Diencephalon (tissue), 1 donor: Measurements from ENCODE around the gene CD96. TPM values are rescaled to one million over a fixed set of nuclear protein-coding genes. Genes with fewer than 3 reads are reported as not detected.

Experiments
- total RNA-seq: library from RNA; depleted of rRNA; stranded (reverse); fragments of >200 nt; gene quantifications from one replicate; pipeline ENCODE4 v1.2.3, GENCODE V29; 2014

Gene CD96, protein sequence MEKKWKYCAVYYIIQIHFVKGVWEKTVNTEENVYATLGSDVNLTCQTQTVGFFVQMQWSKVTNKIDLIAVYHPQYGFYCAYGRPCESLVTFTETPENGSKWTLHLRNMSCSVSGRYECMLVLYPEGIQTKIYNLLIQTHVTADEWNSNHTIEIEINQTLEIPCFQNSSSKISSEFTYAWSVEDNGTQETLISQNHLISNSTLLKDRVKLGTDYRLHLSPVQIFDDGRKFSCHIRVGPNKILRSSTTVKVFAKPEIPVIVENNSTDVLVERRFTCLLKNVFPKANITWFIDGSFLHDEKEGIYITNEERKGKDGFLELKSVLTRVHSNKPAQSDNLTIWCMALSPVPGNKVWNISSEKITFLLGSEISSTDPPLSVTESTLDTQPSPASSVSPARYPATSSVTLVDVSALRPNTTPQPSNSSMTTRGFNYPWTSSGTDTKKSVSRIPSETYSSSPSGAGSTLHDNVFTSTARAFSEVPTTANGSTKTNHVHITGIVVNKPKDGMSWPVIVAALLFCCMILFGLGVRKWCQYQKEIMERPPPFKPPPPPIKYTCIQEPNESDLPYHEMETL
- not detected for total RNA-seq

DNA sequence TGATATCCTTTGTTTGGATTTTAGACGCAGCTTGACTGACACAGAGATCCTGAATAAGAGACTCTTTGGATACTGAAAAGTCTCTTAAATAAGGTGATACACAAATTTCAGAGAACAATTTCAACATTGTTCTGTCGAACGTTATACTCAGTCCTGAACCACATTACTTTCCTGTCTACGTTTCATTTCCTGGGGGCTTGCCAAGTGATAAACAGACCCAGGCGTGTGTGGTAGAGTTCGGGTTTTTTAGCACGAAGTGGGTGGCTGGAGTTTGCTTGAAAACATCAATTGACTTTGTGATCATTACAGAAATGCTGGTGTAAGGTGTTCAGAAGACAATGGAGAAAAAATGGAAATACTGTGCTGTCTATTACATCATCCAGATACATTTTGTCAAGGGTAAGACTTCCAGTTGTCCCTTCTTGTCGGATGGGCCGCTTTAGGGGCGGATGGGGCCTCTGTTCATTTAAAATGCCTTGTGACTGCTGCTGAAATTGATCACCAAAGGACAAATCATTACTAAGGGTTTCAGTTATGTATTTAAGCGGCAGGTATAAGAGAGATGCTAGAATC is at the start of gene CD96:
CD96 (plus strand) TSS at position 287 of the 573 bp plus-strand sequence; CDS start at position 339, 52 bp downstream.

DNA sequence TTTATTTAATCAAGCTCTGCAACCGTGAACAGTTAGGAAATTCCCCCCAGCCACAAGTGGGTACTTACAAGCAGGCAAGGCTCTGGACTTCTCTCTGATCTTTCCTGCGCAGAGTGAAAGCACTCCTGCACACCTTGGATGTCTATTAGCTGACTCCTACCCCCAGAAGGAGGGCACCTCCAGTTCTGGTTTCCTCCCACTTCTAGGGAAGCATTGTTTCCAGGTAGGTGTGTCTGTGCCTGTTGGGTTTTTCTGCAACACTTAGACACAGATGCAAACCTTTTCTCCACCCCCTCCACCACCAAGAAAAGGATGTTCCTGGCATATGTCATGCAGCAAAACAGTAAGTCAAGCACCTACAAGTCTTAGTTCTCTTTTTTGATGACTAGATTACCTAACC is 53.2 kb downstream of the CD96 start, which contains the start of gene ZBED2:
ZBED2 (minus strand) TSS at position 115 of the 400 bp plus-strand sequence. CDS start 1,145 bp downstream, outside the sequence.

Other genes with a start within 250 kb of the CD96 start
- not detected for gene ZBED2, start 53.1 kb downstream of the CD96 start, total RNA-seq
- 49.8 TPM for gene PLCXD2, start 132.5 kb downstream of the CD96 start, total RNA-seq